Epithelial cell of esophagus (primary cell): Measurements from ENCODE around the gene TBX1.

ENCODE experiments used
- DNase-seq: peaks from one replicate; pipeline ENCODE4 v3.0.0; 2010; ENCODE audit warnings: low read depth
- H3K4me3 ChIP-seq: 2 replicates; pipeline ENCODE4 v1.5.1; 2011; ENCODE audit warnings: mild to moderate bottlenecking, low read length, control low read depth
- CTCF ChIP-seq: IDR thresholded peaks from 2 replicates; pipeline ENCODE4 v1.5.1; 2011; ENCODE audit warnings: low read depth, mild to moderate bottlenecking, low read length, control low read depth, inconsistent platforms; ENCODE audit not compliant: insufficient read depth; ENCODE audit errors: missing control alignments

The TBX1 gene

GRCh38 chr22:19815823-19816290 is 55.3 kb downstream of the TBX1 start:
- no peak overlapping the region for H3K4me3 ChIP-seq
- DNase-seq, result no peak
- no peak for TF ChIP-seq CTCF

GRCh38 chr22:19816372-19817119 is 56.0 kb downstream of the TBX1 start:
- no peak overlapping the region for H3K4me3 ChIP-seq
- DNase-seq, result no peak
- no peak for TF ChIP-seq CTCF
